Hematopoietic multipotent progenitor cell treated with erythropoietin and hydrocortisone succinate and interleukin-3 and kit ligand, for 17 days (in vitro differentiated cells): Measurements from ENCODE around the gene TM2D3.

ENCODE experiments used
- DNase-seq: peaks from one replicate; pipeline ENCODE4 v3.0.0-alpha.2; 2015; ENCODE audit warnings: low spot score

Gene TM2D3

GRCh38 chr15:101652098-101652785 lies at the start of gene TM2D3:
TM2D3 (minus strand) TSS chr15:101652381; CDS start chr15:101652361, 20 bp downstream.
- peak; percentile 94 for DNase-seq

- no peak for DNase-seq
Observed at GRCh38 chr15:101698314-101698713, 46.1 kb upstream of the TM2D3 start.

- DNase-seq = no peak
Observed at GRCh38 chr15:101697488-101697887, 45.3 kb upstream of the TM2D3 start.

- DNase-seq = no peak
Observed at GRCh38 chr15:101696829-101697228, 44.6 kb upstream of the TM2D3 start.

- DNase-seq = peak; percentile 7
Observed at GRCh38 chr15:101694261-101694660, 42.1 kb upstream of the TM2D3 start.

- no peak for DNase-seq
Observed at GRCh38 chr15:101692801-101693598, 40.8 kb upstream of the TM2D3 start.

GRCh38 chr15:101689901-101690300 lies 37.7 kb upstream of the TM2D3 start:
- DNase-seq = no peak

- no peak for DNase-seq
Observed at GRCh38 chr15:101686718-101687117, 34.5 kb upstream of the TM2D3 start.

- DNase-seq = no peak
Observed at GRCh38 chr15:101684877-101685276, 32.7 kb upstream of the TM2D3 start.

GRCh38 chr15:101684384-101684783 lies 32.2 kb upstream of the TM2D3 start:
- DNase-seq = no peak

- DNase-seq = no peak
Observed at GRCh38 chr15:101679806-101680205, 27.6 kb upstream of the TM2D3 start.

- DNase-seq = no peak
Observed at GRCh38 chr15:101676921-101677329, 24.7 kb upstream of the TM2D3 start.

GRCh38 chr15:101675796-101676582 lies 23.8 kb upstream of the TM2D3 start:
- DNase-seq = no peak

GRCh38 chr15:101675015-101675414 lies 22.8 kb upstream of the TM2D3 start:
- no peak for DNase-seq

- DNase-seq = no peak
Observed at GRCh38 chr15:101672298-101672697, 20.1 kb upstream of the TM2D3 start.

GRCh38 chr15:101669744-101670143 lies 17.6 kb upstream of the TM2D3 start:
- no peak for DNase-seq

GRCh38 chr15:101667881-101668280 lies 15.7 kb upstream of the TM2D3 start:
- DNase-seq = no peak

GRCh38 chr15:101664303-101664913 lies 12.2 kb upstream of the TM2D3 start:
- DNase-seq = no peak

GRCh38 chr15:101662203-101662602 lies 10.0 kb upstream of the TM2D3 start:
- DNase-seq = no peak

GRCh38 chr15:101660005-101660404 lies 7.8 kb upstream of the TM2D3 start:
- DNase-seq = no peak

- peak; percentile 61 for DNase-seq
Observed at GRCh38 chr15:101657968-101658784, 6.0 kb upstream of the TM2D3 start.
